Activated T-helper 1 cell treated with anti-CD3 and anti-CD28 coated beads, Interleukin-2, amount 50 U/mL, for 16 hours (primary cell): Measurements from ENCODE around the gene PDE4D.
"Not testable (repeated sequence)": the region's sequence is repeated elsewhere in the genome, so short reads cannot be mapped to it uniquely, and the experiment has no call there.

Experiments used
- DNase-seq, 2 donors: peaks; one replicate each; pipeline ENCODE4 v3.0.0-alpha.2; 2020; ENCODE audit warnings: low read depth in 1 of 2, low spot score in 1 of 2

PDE4D gene

GRCh38 chr5:59711310-59711709 is 182.2 kb downstream of the PDE4D start:
- DNase-seq: no peak

DNA sequence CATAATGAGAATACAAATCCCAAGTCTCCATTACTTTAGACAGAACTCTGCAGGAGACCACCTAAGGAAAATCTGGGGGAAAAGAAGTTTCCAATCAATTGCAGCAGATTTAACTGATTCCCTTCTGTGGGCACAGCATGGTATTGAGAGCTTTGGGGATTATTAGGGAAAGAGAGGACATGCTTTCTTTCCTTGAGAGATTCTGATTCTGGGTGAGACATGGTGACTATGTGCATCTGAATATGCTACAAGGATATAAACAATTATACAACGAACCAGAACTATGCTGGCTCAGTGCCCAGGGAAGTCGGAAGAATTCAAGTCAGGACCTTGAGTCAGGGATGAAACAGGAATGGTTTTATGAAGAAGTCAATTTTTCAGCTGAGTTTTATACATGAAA is 183.7 kb downstream of the PDE4D start:
- DNase-seq: no peak

DNA sequence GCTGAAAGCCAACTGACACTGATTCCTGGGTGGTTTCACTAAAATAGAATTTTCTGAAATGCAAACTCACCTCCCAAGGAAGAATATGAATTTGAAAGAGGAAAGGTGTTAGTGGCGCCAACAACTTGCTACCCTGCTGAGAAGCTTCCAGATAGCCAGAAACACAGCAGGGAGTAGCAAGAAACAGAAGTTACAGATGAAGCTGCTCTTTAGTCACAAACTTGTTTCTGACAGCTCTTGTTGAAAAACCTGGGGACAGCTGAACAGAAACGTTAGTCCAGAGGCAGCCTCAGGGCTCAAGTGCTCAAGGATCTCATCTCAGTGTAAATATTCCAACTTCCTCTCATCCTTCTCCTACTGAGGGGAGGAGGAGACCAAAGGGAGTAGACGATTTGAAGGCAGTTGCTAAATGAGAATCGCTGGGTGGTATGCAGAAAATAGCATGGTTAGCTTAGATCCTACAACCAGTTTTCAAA is 184.1 kb downstream of the PDE4D start:
- no peak for DNase-seq

GRCh38 chr5:59704936-59705335 is 188.6 kb downstream of the PDE4D start:
- no peak for DNase-seq

GRCh38 chr5:59703789-59704188 is 189.7 kb downstream of the PDE4D start:
- DNase-seq: no peak

DNA sequence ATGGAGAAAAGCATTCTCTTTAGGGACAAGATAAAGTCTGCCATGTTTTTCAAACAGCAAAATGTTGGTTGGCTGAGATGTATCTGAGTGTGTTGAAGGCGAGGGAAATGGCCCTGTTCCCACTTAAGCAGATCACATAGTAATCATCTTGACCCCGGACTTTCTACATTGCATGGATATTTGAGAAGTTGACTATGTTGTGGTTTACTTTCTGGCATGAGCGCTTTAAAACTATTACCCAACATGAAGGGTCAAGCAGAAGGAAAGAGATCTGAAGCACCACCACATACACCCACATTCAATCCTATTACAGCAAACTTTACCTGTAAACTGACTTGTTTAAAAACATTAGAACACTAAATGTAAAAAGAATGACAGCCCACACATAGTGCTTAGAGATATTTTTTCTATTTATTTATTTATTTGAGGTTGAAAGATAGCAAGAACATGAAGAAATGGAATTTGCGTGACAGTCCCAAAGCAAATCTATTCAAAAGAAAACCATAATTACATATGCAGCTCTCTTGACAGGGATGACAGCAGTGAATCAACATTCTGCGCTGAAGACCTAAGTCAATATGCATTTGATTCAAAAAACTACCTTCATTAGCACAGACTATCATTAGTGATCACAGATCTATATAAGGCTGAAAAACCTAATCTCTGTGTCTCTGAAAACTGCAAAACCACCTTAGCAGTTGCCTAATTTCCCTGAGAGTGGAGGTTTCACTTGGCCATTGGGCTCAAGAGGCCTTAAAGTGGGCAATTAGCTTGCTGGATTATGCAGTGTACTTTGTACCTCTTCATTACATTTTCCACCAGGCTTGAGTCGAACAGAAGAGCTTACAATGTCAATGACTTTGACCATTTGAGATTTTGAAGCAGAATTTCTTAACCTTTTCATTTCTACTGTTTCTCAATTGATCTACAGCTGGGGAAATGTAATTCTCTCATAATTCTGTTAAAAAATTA is 195.0 kb downstream of the PDE4D start:
- DNase-seq: no peak

DNA sequence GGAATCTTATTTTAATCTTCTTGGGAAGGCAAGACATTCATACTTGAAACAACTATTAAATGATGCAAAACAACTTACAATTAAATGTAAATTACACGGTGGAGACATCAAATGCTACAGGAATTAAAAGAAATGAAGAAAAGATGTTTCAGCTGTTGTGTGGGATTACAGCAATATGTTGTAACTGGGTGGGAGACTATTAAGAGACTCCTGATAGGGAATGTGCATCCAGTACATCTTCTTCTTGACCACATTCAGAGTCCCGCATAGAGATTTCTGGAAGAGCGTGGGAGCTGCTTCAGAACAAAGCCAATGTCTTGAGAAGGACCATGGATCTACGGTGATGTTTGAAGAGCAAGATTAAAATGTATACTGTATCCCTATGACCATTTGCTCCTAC is 199.1 kb downstream of the PDE4D start:
- no peak for DNase-seq

- no peak for DNase-seq
Measured at GRCh38 chr5:59693492-59694309, 199.8 kb downstream of the PDE4D start.

DNA sequence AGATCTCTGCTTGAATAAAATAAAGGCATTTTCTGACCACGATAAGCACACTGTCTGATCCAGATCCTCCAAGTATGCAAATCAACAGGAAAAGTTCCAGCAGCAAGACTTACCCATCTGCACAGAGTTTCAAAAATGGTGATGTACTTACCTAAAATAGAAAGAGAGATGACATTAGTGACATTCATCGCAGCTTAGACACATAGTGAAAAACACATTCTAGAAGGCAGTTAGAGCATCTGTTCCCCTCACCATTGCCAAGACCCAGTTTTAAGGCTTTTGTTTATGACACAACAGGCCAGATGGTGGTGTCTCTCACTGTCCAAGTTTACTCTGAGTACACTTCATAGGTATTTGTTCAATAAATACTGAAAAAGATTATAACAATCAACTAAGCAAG is 207.7 kb downstream of the PDE4D start:
- no peak for DNase-seq

GRCh38 chr5:59685191-59685530 is 208.4 kb downstream of the PDE4D start:
- no peak for DNase-seq

DNA sequence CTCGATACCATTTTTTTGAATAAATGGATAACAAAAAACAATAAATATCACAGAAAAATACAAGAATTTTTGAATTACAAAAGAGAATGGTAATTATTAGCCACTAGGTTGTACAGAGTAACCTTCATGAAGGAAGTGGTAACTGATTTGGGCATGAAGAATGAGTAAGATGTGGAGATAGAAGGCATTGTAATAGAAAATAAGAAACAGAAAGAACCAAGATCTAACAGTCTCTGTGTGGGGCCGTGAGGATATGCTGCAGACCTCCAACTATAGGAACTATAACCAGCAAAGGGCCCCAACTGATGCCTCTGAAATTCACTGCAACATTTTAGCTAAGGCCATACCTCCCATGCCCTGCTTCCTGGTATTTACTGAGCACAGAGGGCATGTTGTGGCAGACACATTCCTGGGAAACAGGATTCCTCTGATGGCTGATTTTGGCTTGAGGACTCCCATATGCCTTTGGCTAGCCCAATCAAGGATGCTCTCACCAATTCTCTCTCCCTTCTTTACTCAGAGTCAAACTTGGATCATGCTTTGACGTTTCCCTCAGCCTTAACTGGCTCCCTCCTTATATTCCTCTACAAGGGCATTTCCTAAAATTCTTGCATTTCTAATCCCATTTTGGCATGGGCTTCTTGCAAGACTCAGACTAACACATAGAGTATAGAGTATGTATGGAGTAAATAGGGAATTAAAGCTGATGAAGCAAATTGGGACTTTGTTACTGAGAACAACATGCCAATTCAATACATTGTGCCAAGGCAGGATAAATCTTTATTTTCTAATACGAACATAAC is 208.9 kb downstream of the PDE4D start:
- DNase-seq: no peak

DNA sequence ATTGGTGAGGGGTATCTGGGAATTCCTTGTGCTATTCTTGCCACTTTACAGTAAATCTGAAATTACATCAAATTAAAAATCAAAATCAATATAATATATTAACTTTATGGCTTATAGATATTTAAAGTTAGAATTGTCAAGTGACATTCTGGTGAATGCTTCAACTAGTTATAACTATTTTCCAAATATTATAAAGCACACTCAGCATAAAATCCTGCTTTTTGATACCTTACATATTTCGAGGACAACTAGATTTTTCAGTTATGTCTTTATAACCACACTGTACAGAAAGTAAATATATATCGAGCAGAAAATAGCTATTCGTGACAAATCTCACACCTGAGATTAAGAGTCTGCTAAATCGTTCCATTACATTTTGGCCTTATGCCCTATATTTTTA is 210.2 kb downstream of the PDE4D start:
- no peak for DNase-seq

GRCh38 chr5:59682542-59682941 is 211.0 kb downstream of the PDE4D start:
- DNase-seq: no peak

- DNase-seq: no peak
Measured at GRCh38 chr5:59678943-59679342, 214.6 kb downstream of the PDE4D start.

DNA sequence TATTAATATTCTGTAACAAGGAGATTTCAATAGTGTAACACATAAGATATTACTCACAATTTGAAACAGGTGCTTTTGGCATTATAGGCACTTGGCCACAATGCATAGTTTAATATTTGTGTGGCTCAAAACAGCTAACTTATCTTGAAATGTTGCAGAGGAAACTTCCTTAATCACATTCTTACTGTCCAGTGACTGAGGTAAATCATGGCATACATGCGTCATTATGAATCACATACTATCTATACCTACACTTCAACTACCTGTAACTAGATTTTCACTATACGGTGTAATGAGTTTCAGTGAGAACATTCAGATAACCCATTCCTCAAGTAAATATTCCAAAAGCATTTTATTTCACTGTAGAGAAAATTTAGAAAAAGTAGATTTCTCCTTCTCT is 218.8 kb downstream of the PDE4D start:
- DNase-seq: no peak

- DNase-seq: no peak
Measured at GRCh38 chr5:59673438-59674058, 220.0 kb downstream of the PDE4D start.

- DNase-seq: no peak
Measured at GRCh38 chr5:59666440-59667068, 227.0 kb downstream of the PDE4D start.

GRCh38 chr5:59665832-59666203 is 227.7 kb downstream of the PDE4D start:
- not testable (repeated sequence) for DNase-seq

DNA sequence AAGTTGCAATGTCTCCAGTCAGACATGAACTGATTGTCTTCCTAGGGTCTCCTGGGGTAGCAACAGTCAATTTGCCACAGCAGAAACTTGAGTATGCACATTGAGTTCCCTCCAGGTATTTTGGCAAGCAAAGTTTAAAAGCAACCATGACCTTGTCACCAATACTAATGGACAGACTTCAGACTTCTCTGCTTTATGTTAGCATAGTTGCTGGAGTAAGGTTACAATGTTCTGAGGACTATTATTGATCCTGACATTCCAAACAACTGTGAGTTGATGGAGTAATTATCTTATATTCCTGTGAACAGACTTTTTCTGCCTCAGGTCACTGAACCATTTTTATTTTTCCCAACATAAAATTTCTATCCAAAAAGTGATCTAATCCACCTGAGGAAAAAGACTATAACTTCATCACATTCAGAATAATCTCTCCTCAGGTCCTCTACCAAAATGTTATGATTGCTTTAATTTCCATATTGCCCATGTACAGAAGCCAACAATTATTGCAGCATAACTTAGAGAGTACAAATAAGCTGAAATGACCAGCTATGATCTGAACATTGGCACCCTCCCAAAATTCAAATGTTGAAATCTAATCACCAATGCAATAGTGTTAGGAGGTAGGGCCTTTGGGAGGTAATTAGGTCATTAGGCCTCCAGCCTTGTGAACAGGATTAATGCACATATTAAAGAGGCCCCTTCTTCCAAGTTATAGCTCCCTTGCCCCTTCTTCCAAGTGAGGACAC is 228.3 kb downstream of the PDE4D start:
- no peak for DNase-seq
